ES-I3 (cell line): ENCODE results near the gene SRC.

ENCODE experiments used
- H3K36me3 ChIP-seq: 2 replicates; pipeline ENCODE4 v1.6.1; 2013; ENCODE audit warnings: mild to moderate bottlenecking, low read length, control low read depth, moderate library complexity; ENCODE audit not compliant: insufficient read depth
- H3K4me1 ChIP-seq: 2 replicates; pipeline ENCODE4 v1.6.1; 2013; ENCODE audit warnings: mild to moderate bottlenecking, control low read depth, low read length; ENCODE audit not compliant: insufficient read depth
- H3K9ac ChIP-seq: 2 replicates; pipeline ENCODE4 v1.6.1; 2013; ENCODE audit warnings: low read depth, mild to moderate bottlenecking, low read length, moderate library complexity
- H3K9me3 ChIP-seq: 2 replicates; pipeline ENCODE4 v1.6.1; 2013; ENCODE audit warnings: mild to moderate bottlenecking, low read length, moderate library complexity; ENCODE audit not compliant: control insufficient read depth, insufficient read depth

SRC gene

GRCh38 chr20:37347891-37348791 is 2.2 kb downstream of the SRC start:
- no peak overlapping the region for H3K9ac ChIP-seq
- no peaks in the 10 kb centered on the region for H3K36me3 ChIP-seq
- peaks cover 11% of the 10 kb centered on the region; the same call in 1 of the 2 replicates for H3K4me1 ChIP-seq
- no peaks in the 10 kb centered on the region for H3K9me3 ChIP-seq

- no peaks in the 10 kb centered on the region for H3K9me3 ChIP-seq
- H3K4me1 ChIP-seq, result peaks cover 11% of the 10 kb centered on the region; the same call in 1 of the 2 replicates
- no peak overlapping the region for H3K9ac ChIP-seq
- no peaks in the 10 kb centered on the region for H3K36me3 ChIP-seq
Observed at GRCh38 chr20:37348792-37349516, 3.0 kb downstream of the SRC start.

- Histone ChIP-seq H3K9me3 (no peaks in the 10 kb centered on the region), H3K4me1 (peaks cover 7% of the 10 kb centered on the region; the same call in 1 of the 2 replicates), H3K36me3 (no peaks in the 10 kb centered on the region), H3K9ac (no peak overlapping the region)
Observed at GRCh38 chr20:37349517-37350491, 3.9 kb downstream of the SRC start.

- Histone ChIP-seq H3K36me3 (no peaks in the 10 kb centered on the region), H3K4me1 (peaks cover 6% of the 10 kb centered on the region; the same call in 1 of the 2 replicates), H3K9ac (no peak overlapping the region)
Observed at GRCh38 chr20:37350649-37351574, 5.0 kb downstream of the SRC start.

GRCh38 chr20:37351689-37352607 is 6.0 kb downstream of the SRC start:
- H3K9ac ChIP-seq, result no peak overlapping the region
- H3K4me1 ChIP-seq, result peaks cover 6% of the 10 kb centered on the region; the same call in 1 of the 2 replicates

More at GRCh38 chr20:37350649-37351574, 5.0 kb downstream of the SRC start:
- no peaks in the 10 kb centered on the region for H3K9me3 ChIP-seq

GRCh38 chr20:37352608-37352980 is 6.7 kb downstream of the SRC start:
- no peaks in the 10 kb centered on the region for H3K36me3 ChIP-seq
- H3K9ac ChIP-seq, result no peak overlapping the region
- H3K9me3 ChIP-seq, result no peaks in the 10 kb centered on the region
- peaks cover 6% of the 10 kb centered on the region; the same call in 1 of the 2 replicates for H3K4me1 ChIP-seq

More at GRCh38 chr20:37351689-37352607, 6.0 kb downstream of the SRC start:
- Histone ChIP-seq H3K9me3 (no peaks in the 10 kb centered on the region), H3K36me3 (no peaks in the 10 kb centered on the region)

- H3K4me1 ChIP-seq, result peaks cover 6% of the 10 kb centered on the region; the same call in 1 of the 2 replicates
- H3K9ac ChIP-seq, result no peak overlapping the region
- no peaks in the 10 kb centered on the region for H3K36me3 ChIP-seq
- H3K9me3 ChIP-seq, result no peaks in the 10 kb centered on the region
Observed at GRCh38 chr20:37353285-37353849, 7.4 kb downstream of the SRC start.

GRCh38 chr20:37354210-37355195 is 8.6 kb downstream of the SRC start:
- Histone ChIP-seq H3K36me3 (no peaks in the 10 kb centered on the region), H3K4me1 (peaks cover 3% of the 10 kb centered on the region; the same call in 1 of the 2 replicates), H3K9ac (no peak overlapping the region), H3K9me3 (no peaks in the 10 kb centered on the region)

- Histone ChIP-seq H3K9ac (no peak overlapping the region), H3K36me3 (no peaks in the 10 kb centered on the region), H3K4me1 (no peaks in the 10 kb centered on the region), H3K9me3 (no peaks in the 10 kb centered on the region)
Observed at GRCh38 chr20:37355252-37356180, 9.6 kb downstream of the SRC start.

GRCh38 chr20:37356387-37356786 is 10.4 kb downstream of the SRC start:
- H3K4me1 ChIP-seq, result no peaks in the 10 kb centered on the region
- no peak overlapping the region for H3K9ac ChIP-seq
- H3K9me3 ChIP-seq, result no peaks in the 10 kb centered on the region
- no peaks in the 10 kb centered on the region for H3K36me3 ChIP-seq
